GM21423 (cell line): Measurements from ENCODE around the gene GRIN3B.

Source experiments
- ATAC-seq: cut with Tn5 transposase; IDR thresholded peaks from one replicate; pipeline ENCODE4 v1.9.1; 2021; ENCODE audit warnings: mild to moderate bottlenecking, moderate library complexity; ENCODE audit not compliant: unreplicated experiment

GRIN3B gene

DNA sequence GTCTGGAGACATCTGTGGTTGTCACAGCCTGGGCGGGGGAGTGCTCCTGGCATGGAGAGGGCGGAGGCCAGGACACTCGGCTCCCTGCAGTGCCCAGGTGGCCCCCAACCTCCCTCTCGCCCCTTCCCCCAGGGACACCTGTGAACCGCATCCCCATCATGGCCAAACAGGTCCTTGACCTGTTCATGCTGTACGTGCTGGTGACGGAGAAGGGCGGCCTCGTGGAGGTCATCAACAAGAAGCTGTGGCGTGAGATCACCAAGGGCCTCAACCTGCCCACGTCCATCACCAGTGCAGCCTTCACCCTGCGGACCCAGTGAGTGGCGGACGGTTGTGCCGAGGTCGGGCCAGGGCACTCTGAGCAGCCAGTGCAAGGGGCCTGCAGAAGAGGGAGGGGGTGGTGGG is 36.1 kb upstream of the GRIN3B start:
- no peak for ATAC-seq

DNA sequence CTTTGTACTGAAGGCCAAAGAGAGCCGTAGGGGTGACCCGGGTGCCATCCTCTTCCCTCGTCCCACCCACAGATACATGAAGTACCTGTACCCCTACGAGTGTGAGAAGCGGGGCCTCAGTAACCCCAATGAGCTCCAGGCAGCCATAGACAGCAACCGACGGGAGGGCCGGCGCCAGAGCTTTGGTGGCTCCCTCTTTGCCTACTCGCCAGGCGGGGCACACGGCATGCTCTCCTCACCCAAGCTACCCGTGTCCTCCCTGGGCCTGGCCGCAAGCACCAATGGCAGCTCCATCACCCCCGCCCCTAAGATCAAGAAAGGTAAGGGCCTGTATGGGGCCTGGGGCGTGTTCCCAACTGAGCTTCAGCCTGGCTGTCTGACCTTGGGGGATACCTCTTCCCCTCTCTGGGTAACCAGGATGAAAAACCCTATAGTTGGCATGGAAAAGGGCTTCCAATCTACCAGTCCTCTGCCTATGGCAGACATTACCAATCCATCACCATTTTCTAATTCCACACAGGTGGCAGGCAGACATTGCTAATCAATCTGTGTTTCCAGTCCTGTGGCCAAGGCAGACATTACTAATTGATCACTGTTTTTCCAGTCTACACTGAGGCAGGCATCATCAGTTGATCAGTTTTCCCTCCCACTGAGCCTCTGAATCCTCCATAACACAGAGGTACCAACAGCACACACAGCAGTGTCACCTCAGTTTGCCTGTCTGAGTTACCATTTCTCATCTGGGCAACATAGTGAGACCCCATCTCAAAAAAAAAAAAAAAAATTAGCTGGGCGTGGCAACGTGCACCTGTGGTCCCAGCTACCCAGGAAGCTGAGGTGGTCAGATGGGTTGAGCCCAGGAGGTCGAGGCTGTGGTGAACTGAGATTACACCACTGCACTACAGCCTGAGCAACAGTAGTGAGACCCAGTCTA is 35.2 kb upstream of the GRIN3B start:
- no peak for ATAC-seq

DNA sequence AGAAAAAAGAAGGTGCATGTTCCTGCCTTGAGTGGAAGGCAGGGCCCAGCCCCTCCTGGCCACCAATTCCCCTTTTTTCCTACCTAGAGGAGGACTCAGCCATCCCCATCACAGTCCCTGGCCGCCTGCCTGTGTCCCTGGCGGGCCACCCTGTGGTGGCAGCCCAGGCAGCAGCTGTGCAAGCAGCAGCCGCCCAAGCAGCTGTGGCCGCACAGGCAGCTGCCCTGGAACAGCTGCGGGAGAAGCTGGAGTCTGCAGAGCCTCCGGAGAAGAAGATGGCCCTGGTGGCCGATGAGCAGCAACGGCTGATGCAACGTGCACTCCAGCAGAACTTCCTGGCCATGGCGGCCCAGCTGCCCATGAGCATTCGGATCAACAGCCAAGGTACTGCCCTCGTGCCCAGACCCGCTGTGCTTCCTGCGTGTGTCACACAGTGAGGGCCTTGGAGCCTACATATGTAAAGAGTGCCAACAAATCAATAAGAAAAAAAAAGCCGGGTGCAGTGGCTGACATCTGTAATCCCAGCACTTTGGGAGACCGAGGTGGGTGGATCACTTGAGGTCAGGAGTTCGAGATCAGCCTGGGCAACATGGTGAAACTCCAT is 33.6 kb upstream of the GRIN3B start:
- no peak for ATAC-seq

DNA sequence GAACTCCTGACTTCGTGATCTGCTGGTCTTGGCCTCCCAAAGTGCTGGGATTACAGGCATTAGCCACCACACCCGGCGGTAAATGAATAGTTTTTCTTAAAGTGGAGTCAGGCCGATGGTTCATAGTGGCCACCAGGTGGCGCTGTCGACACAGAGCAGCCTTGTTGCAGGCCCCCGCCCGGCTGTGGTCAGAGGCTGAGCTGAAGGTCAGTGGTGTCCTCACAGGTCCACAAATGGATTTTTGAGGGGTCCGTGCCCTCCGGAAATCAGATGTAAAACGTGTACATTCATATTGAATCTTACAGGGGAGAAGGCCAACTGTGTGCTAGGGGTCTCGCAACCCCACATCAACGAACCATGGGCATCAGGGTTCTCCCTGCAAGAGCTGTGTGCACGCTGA is 29.5 kb upstream of the GRIN3B start:
- no peak for ATAC-seq

DNA sequence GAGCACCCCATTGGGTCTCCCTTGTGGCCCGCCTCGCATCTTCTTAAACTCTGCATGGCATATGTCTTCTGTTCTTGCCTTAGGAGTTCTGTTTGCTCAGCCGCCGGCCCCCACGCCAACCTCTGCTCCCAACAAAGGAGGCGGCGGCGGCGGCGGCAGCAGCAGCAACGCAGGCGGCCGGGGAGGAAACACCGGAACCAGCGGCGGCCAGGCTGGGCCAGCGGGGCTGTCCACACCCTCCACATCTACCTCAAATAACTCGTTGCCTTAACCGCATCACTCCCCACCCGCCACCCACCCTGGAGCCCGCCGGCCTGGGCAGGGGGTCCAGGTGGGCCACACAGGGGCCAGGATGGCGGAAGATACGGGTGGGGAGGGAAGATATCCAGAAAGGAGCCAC is 28.4 kb upstream of the GRIN3B start:
- no peak for ATAC-seq

DNA sequence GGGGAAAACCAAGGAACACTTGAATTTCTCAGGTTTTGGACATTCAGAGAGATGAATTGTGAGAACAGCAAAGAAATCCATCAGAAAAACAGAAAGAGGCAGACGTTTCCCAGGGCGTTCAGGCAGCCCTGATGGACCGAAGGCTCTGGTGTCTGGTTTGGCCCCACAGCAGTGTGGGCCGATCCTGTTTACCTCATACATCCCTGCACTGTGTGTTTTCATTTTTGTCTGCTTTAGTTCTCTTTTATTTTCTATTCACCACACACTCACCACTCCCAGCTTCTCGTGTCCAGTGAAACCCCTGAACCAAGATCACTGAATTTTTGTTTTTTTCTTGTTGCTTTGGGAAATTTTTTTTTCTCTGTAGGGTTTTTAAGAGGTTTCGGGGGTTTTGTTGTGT is 27.9 kb upstream of the GRIN3B start:
- ATAC-seq: no peak

DNA sequence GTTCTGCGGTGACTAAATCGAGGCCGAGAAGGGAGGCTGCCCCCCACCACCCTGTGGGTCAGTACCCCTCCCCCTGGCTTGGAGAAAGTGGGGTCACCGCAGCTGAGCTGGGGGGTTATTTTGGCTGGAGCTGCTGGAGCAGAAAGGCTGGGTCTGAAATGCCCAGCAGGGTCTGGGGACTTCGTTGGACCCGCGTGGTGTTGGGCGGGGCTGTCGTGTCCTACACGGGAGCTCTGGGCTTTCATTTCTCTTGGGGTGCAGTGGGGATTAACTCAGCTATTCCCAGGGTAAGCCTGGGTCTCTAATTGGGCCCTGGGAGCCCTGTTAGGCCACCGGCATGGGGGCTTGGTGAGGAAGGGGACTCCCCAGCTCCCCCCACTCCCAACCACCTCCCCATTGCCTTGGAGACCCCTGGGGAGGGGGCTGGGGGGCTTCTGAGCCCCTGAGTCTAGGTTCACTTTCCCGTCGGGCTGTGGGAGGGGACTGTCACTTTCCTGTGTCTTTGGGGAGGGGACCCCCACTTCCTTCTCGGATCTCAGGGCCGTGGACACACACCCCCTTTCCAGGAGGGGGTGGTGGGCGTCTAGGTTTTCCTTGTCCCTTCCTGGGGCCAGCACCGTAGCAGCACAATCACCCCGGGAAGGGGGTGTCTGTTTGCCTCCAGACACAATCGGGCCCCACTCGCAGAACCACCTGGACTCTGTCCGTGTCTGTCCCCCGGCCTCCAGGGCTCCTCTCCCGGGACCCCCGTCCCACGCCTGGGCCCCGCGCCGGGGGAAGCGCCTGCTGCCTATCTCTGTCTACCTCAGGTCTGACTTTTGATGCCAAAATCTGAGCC is 26.3 kb upstream of the GRIN3B start:
- no peak for ATAC-seq

DNA sequence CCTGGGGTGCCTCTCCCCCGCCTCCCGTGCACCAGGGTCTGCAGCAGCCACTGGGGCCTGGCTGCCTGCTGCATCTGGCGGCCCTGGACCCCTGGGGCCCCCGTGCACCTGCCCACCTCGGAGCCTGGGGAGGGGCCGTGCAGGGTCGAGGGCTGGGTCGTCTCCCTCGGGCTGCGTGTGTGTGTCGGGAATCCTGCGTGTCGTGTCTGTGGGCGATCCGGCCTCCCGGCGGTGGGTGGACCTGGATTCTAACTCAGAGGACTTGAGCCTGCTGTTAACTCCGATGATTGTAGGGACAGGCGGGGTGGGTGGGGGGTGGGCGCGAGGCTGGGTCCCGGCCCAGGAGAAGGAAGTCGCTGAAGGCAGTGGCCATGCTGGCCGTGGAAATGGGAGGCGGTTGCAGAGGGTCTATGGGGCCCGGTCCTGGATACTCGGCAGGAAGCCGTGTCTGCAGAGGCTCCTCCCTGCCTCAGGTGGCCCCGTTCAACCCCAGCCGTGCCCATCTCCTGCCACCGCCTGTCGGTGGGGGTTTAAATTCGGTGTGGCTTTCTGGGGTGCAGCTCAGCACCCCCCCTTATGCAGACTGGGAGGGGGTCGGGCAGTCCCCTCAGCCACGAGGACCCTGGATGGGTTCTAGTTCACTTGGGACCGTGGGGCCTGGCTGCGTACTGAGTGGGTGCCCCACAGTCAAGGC is 25.5 kb upstream of the GRIN3B start:
- no peak for ATAC-seq

DNA sequence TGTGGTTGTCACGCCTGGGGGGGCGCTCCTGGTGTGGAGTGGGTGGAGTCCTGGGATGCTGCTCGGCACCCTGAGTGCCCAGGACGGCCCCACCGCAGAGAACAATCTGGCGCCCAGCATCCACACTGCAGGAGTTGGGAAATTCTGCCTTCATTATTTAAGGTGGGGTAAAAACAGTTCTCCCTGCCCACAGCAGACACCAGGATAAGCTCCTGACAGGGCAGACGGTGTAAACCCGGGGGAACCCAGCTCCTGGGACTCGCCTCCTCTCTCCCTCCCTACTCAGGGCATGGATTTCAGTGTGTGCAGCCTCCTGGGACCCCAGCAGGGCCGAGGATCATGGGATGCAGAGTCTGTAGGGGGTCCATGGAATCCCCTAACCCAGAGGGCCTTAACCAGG is 23.7 kb upstream of the GRIN3B start:
- no peak for ATAC-seq

DNA sequence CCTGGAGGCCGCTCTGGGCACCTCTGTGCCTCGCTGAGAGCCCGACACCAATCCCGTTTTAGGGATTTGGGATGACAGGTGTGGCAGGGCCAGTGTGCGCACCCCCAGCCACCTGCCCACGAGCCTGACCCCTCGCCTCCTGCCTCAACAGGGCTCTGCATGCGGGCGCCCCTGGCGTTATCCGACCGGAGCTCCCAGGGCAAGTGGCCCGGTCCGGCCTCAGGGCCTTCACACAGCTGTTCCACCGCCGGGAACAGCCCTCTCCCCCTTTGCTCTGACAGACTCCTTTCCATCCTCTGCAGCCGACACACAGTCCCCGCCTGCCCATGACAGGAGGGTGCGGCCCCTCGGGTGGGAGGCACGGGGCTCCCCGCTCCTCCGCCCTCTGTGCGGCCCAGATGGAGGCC is 23.2 kb upstream of the GRIN3B start:
- ATAC-seq: no peak

DNA sequence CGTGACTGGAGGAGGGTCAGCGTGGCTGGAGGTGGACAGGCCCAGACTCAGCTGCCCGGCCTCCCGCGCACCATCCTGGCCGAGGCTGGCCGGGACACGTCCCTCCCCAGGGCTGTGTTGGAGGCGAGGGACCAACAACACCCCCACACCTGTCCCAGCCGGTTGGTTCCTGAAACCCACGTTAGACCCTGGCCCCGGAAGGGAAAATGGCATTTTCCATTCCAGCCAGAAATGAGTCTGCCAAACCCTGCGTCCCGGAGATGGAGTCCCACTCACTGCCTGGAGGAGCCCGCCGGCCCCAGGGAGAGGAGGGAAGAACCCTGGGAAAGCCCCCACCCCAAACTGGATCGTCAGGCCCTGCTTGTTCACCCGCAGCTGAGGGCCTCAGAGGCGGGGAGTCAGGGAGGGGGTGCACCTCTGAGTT is 20.9 kb upstream of the GRIN3B start:
- ATAC-seq: no peak

DNA sequence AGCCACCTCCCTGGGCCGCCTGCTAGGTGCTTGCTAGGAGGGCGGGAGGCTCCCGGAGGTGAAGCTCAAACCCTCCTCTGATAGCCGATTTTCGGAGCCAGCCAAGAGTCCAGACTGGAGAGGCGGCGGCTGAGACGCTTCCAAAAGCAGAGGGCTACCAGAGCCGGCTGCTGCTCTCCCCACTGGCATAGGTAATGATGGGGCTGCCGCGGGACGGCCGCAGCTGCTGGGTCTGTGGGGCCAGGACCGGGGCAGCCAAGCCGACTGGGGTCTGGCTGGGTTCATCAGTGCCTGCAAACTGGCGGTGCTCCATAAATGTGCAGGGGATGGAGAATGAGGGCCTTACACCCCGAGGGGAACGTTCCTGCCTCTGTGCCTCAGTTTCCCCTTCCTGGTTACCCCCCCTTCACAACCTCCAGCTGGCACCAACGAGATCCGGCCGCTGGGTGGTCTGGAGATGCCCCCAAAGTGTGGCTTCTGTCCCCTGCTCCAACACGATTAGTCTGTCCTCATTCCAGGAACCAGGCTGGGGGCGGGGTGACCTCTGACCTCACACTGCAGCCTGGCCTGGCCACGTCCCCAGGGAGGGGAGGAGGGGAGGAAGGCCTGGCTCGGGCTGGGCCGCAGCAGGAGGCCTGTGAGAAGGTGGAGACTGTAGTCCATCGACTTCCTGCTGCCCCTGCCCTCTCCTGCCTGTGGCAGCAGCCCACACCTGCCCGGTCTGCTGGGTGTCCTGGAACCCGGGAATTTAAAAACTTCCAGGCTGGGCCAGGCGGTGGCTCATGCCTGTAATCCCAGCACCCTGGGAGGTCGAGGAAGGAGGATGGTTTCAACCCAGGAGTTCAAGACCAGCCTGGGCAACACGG is 19.9 kb upstream of the GRIN3B start:
- no peak for ATAC-seq

DNA sequence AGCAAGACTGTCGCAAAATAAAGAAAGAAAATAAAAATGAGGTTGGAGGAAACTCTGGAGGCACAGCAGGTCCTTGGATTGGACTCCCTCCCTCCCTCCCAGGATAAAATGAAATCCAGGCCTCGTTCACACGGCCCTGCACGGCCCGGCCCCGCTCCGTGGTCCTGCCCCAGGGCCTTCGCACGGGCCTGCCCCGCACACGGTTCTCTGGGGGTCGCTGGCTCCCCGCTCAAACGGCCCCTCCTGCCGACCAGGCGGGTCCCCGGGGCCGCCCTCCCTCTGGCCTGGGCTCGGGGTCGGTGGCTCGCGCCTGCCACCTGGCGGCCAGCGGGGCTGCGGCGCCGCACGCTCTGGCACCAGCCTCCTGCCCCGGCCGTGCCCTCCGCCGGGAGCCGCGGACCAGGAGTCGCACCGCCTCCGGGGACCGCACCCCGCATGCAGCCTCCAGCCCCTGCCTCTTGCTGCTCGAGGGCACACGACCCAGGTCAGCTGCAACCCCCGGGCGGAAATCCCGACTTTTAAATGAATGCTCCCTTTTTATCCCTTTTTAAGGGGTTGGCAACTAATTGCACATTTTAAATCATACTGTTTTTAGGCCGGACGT is 17.6 kb upstream of the GRIN3B start:
- peak; percentile 51 for ATAC-seq

DNA sequence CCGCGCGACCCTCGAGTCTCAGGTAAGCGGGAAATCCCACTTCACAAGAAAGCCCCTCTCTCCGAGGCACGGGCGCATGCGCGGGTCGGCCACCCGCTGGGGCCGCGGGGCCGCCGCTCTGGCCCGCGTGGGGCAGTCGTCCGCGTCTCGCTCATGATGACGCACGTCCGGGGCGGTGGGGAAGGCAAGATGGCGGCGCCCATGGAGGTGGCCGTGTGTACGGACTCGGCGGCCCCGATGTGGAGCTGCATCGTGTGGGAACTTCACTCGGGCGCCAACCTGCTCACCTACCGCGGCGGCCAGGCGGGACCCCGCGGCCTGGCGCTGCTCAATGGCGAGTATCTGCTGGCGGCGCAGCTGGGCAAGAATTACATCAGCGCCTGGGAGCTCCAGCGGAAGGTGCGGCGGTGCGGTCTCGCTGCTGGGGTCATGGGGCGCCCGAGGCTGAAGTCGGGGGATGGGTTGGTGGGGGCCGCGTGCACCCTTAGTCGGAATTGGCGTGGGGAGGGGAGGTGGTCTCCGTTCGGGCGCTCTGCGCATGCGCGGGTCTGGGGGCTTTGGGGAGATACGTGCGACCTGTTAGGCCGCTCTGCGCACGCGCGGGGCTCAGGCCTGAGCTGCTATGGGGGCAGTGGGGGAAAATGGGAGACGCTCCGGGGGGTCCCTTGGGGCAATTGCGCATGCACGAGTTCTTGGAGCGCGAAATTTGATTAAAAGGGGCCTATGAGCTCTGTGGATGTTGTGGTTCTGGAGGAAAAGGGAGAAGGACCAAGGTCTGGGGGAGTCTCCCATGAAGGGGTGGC is 15.9 kb upstream of the GRIN3B start, which contains the start of gene WDR18:
Gene WDR18 (plus strand): TSS at position 181 of the 803 bp plus-strand sequence. CDS start 9 bp downstream, at position 190.
- peak; percentile 86 for ATAC-seq

DNA sequence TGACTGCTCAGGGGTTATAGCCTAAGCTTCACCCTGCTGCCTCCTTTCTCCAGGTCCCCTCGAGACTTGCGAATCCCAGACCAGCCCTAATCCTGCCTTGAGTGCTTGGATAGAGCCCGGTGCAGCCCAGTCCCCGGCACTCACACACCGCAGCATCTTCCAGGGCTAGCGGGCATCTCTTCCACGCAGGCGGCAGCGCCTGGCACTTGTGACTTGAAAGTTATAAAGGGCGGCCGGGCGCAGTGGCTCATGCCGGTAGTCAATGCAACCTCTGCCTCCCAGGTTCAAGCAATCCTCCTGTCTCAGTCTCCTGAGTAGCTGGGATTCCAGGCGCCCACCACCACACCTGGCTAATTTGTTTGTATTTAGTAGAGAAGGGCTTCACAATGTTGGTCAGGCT is 14.1 kb upstream of the GRIN3B start:
- no peak for ATAC-seq

DNA sequence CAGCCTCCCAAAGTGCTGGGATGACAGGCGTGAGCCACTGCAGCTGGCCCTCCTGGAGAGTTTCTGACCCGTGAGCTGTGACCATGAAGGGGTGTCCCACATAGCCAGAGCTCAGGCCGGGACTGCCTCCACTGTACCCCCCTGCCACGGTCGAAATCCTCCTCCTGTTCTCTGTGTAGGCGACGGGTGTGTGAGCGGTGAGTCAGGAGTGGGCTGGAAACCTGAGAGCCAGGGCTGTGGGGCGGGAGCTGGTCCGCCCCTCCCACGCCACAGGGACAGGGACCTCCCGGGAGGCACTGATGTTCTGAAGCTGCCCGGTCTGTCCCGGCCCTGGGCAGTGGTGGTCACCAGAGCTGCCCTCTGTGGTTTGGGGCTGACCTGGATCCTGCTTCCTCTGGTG is 12.1 kb upstream of the GRIN3B start:
- no peak for ATAC-seq

DNA sequence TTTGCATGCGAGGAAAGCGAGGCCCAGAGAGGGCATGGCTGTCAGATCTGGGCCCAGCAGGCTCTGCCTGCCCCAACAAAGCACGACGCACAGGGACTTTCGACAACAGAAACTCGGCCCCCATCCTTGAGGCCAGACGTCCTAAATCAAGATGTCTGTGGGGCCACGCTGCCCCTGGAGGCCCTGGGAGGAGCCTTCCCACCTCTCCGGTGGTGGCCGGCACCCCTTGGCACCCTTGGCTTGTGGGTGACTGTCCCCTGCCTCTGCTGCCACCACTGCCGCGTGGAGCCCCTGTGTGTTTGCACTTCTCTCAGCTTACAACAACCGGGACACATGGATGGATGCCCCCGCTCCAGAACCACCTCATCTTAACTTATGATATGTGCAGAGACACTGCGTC is 11.7 kb upstream of the GRIN3B start:
- no peak for ATAC-seq

DNA sequence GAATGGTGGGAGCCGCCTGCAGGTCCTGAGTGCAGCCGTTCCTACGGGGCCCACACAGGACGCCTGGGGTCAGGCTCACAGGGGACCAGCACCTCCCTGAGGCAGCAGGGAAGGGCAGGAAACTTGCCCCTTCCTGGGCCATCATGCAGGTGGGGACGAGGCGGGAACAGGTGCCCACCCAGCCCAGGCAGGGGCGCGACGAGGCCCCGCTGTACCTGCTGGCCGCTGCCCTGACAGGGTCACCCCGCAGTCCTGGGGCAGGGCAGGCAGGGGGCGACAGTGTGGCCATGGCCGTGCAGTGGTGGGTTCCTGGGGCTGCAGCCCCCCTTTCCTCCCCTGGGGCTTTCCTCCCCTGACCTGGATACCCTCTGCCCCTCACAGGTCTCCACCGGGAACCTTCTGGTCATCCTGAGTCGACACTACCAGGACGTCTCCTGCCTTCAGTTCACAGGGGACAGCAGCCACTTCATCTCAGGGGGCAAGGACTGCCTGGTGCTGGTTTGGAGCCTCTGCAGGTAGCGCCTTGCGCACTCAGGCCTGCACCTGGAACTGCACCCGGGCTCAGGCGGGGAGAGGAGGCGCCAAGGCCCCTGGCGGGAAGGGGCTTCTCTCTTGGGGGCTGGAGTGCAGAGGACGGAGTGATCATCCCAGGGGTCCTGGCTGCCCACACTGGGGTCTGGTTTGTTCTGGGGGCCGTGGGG is 10.7 kb upstream of the GRIN3B start:
- no peak for ATAC-seq
